ENCODE results near the gene ANKRD2. TPM values are rescaled to one million over a fixed set of nuclear protein-coding genes. Genes with fewer than 3 reads are reported as not detected.

Gene ANKRD2
- total RNA-seq, 3 donors from 2014 or later, result 0.29 to 0.75 (median 0.35) TPM

- ATAC-seq, result no peak
These were observed 9.2 kb upstream of the ANKRD2 start for GRCh38 chr10:97563337-97563736.

GRCh38 chr10:97564776-97565175, 7.8 kb upstream of the ANKRD2 start:
- ATAC-seq (no peak), DNase-seq (no peak)
- intact Hi-C loops (cut with DNase I, micrococcal nuclease), result no loop called here
- Histone ChIP-seq H3K4me1 (ENCODE audit: low read depth) (no peaks in the 10 kb centered on the region), H3K4me3 (no peak overlapping the region), H3K36me3 (ENCODE audit: low read depth) (no peaks in the 10 kb centered on the region), H3K9me3 (peaks cover 7% of the 10 kb centered on the region)
- TF ChIP-seq CTCF (IDR thresholded peaks at IDR 0.05), result no peak

More at GRCh38 chr10:97563337-97563736, 9.2 kb upstream of the ANKRD2 start:
- intact Hi-C loops (cut with DNase I, micrococcal nuclease), result no loop called here
- Histone ChIP-seq H3K4me1 (ENCODE audit: low read depth) (no peaks in the 10 kb centered on the region), H3K36me3 (ENCODE audit: low read depth) (no peaks in the 10 kb centered on the region), H3K4me3 (no peak overlapping the region), H3K9me3 (peaks cover 7% of the 10 kb centered on the region)
- TF ChIP-seq CTCF (IDR thresholded peaks at IDR 0.05), result no peak
- DNase-seq, result no peak

- intact Hi-C loops (cut with DNase I, micrococcal nuclease), result no loop called here
- H3K36me3 ChIP-seq (ENCODE audit: low read depth), result no peaks in the 10 kb centered on the region
- ATAC-seq, result no peak
- H3K9me3 ChIP-seq, result peaks cover 7% of the 10 kb centered on the region
- H3K4me1 ChIP-seq (ENCODE audit: low read depth), result no peaks in the 10 kb centered on the region
- no peak for DNase-seq
- no peak for TF ChIP-seq CTCF (IDR thresholded peaks at IDR 0.05)
- no peak overlapping the region for H3K4me3 ChIP-seq
These were observed 6.1 kb upstream of the ANKRD2 start for GRCh38 chr10:97566336-97566996.

- Histone ChIP-seq H3K4me1 (ENCODE audit: low read depth) (no peaks in the 10 kb centered on the region), H3K9me3 (no peaks in the 10 kb centered on the region), H3K36me3 (ENCODE audit: low read depth) (no peaks in the 10 kb centered on the region), H3K4me3 (no peak overlapping the region)
- TF ChIP-seq CTCF (IDR thresholded peaks at IDR 0.05), result no peak
- ATAC-seq (no peak), DNase-seq (no peak)
- intact Hi-C loops (cut with DNase I, micrococcal nuclease), result no loop called here
These were observed 4.7 kb upstream of the ANKRD2 start for GRCh38 chr10:97567891-97568290.

GRCh38 chr10:97570146-97570788, 2.3 kb upstream of the ANKRD2 start:
- TF ChIP-seq CTCF (IDR thresholded peaks at IDR 0.05), result no peak
- DNase-seq (no peak), ATAC-seq (no peak)
- H3K4me3 ChIP-seq, result no peak overlapping the region
- no peaks in the 10 kb centered on the region for H3K4me1 ChIP-seq (ENCODE audit: low read depth)
- H3K9me3 ChIP-seq, result no peaks in the 10 kb centered on the region
- no peaks in the 10 kb centered on the region for H3K36me3 ChIP-seq (ENCODE audit: low read depth)
- intact Hi-C loops (cut with DNase I, micrococcal nuclease), result no loop called here

Data from mucosa of descending colon (tissue), 3 donors.